ENCODE results near the gene RNF38. TPM values are rescaled to one million over a fixed set of nuclear protein-coding genes. Genes with fewer than 3 reads are reported as not detected.

RNF38 gene
- total RNA-seq, 1 experiment from 2014 or later: 60.2 TPM

DNA sequence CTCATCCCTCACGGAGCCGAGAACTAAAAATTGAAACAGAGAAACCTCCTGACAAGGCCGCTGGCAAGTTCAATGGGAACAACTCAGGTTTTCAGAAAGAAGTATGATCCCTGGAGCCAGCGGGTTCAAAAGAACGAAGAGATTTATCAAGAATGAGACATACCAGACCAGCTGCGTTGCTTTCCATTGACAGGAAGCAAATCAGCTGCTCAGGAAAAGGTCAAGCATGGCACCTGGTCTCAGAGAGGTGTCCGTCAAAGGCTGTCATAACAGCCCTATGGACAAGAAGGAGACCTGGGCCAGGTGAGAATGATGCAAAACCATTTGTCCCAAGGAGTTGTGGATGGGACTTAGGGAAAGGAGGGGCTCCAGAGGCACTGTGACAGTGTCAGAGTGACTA, 106.9 kb downstream of the RNF38 start:
- Histone ChIP-seq H2BK12ac (ENCODE audit: insufficient read length, low read depth, low read length) (no peak overlapping the region), H4K5ac (ENCODE audit: insufficient read length, low read depth, low read length) (no peak overlapping the region), H2AFZ (ENCODE audit: low read length) (no peak overlapping the region), H3K4me1 (ENCODE audit: insufficient read depth, low read length) (no peaks in the 10 kb centered on the region), H3K23ac (ENCODE audit: insufficient read length, low read depth, low read length) (no peak overlapping the region), H3K4me2 (ENCODE audit: insufficient read depth, insufficient read length, low read length) (no peak overlapping the region), H3K9me3 (ENCODE audit: control insufficient read depth, low read depth, low read length) (no peaks in the 10 kb centered on the region), H2BK20ac (ENCODE audit: low read depth, low read length, poor library complexity, severe bottlenecking) (no peak overlapping the region), H2BK120ac (ENCODE audit: low read depth, low read length, poor library complexity, severe bottlenecking) (no peak overlapping the region), H3K18ac (ENCODE audit: insufficient read length, low read depth, low read length) (no peak overlapping the region), H3K14ac (ENCODE audit: insufficient read depth, low read length) (no peak overlapping the region), H3K9ac (ENCODE audit: extremely low read depth, insufficient read length, low read length) (no peak overlapping the region), H2AK5ac (ENCODE audit: insufficient read length, low read length) (no peak overlapping the region), H4K91ac (ENCODE audit: insufficient read length, low read depth, low read length) (no peak overlapping the region), H3K79me1 (ENCODE audit: insufficient read depth, low read depth, low read length, poor library complexity, severe bottlenecking) (no peaks in the 10 kb centered on the region), H3K79me2 (ENCODE audit: insufficient read depth, low read length) (no peaks in the 10 kb centered on the region), H2BK15ac (ENCODE audit: low read depth, low read length) (no peak overlapping the region), H3K23me2 (ENCODE audit: insufficient read length, low read depth, low read length, poor library complexity, severe bottlenecking) (no peaks in the 10 kb centered on the region), H3K56ac (ENCODE audit: insufficient read length, low read depth, low read length) (no peak overlapping the region), H3K4ac (ENCODE audit: low read depth, low read length) (no peak overlapping the region), H4K20me1 (ENCODE audit: control insufficient read depth, insufficient read depth, insufficient read length) (no peaks in the 10 kb centered on the region), H2BK5ac (ENCODE audit: insufficient read length, low read length) (no peak overlapping the region), H3K27ac (ENCODE audit: insufficient read length, low read depth, low read length) (no peak overlapping the region), H3K27me3 (ENCODE audit: insufficient read depth, low read length) (no peaks in the 10 kb centered on the region), H4K8ac (replicated peaks; ENCODE audit: insufficient read length, low read depth, low read length) (no peak overlapping the region), H3T11ph (ENCODE audit: low read length) (no peak overlapping the region)
- TF ChIP-seq, protein P1, sequence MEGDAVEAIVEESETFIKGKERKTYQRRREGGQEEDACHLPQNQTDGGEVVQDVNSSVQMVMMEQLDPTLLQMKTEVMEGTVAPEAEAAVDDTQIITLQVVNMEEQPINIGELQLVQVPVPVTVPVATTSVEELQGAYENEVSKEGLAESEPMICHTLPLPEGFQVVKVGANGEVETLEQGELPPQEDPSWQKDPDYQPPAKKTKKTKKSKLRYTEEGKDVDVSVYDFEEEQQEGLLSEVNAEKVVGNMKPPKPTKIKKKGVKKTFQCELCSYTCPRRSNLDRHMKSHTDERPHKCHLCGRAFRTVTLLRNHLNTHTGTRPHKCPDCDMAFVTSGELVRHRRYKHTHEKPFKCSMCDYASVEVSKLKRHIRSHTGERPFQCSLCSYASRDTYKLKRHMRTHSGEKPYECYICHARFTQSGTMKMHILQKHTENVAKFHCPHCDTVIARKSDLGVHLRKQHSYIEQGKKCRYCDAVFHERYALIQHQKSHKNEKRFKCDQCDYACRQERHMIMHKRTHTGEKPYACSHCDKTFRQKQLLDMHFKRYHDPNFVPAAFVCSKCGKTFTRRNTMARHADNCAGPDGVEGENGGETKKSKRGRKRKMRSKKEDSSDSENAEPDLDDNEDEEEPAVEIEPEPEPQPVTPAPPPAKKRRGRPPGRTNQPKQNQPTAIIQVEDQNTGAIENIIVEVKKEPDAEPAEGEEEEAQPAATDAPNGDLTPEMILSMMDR (conservative IDR thresholded peaks at IDR 0.05): no peak
- Mint-ChIP-seq H3K4me1 (peaks cover 10 to 18% of the 10 kb centered on the region in 2 experiments), H3K27ac (peak overlapping the region in 2 of 3 experiments; percentile 45 to 50; a peak in 2 of 7 replicates), H3K9me3 (no peaks in the 10 kb centered on the region; a peak in 1 of 5 replicates), H3K4me3 (no peak overlapping the region), H3K27me3 (ENCODE audit: low read depth) (no peaks in the 10 kb centered on the region), H3K36me3 (ENCODE audit: insufficient read depth in 1 of 3, low read depth in 3 of 3) (no peaks in the 10 kb centered on the region)
- DNase-seq: no peak
- WGBS (ENCODE audit: extremely low coverage, insufficient read length, low lambda C conversion rate): no CpG with 5 or more reads among the region's 7 CpGs
